HG03025 (cell line): ENCODE results near the gene TMED9.
A peak's percentile ranks its signal among the peaks of the same experiment; 100 is the strongest.

Experiments
- ATAC-seq: cut with Tn5 transposase; IDR thresholded peaks from one replicate; pipeline ENCODE4 v1.9.1; 2021; ENCODE audit warnings: mild to moderate bottlenecking, moderate library complexity; ENCODE audit not compliant: unreplicated experiment, low FRiP score

The TMED9 gene

GRCh38 chr5:177576169-177576568 is 15.8 kb upstream of the TMED9 start:
- no peak for ATAC-seq

- ATAC-seq, result no peak
Measured at GRCh38 chr5:177578316-177578715, 13.7 kb upstream of the TMED9 start.

DNA sequence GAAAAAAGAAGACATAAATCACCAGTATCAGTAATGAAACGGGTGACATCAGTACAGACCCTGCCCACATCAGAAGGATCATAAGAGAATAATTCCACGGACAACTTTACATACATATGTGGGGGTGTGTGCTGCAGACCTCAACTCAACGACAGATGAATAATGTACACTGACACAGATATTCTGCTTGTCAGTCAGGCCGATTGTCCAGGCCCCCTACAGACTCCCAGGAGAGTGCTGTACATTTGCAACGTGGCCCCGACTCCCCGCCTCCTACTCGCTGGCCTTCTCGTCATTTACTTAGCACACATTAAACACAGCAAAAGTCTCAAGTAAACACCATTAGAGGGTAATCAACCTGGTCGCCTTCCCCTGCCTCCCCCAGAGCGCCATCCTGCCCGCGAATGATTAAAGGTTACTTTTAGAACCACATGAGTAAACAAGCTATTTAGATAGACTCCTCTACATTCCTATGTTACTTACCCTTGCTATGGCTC is 3.5 kb upstream of the TMED9 start:
- no peak for ATAC-seq

GRCh38 chr5:177590406-177590805 is 1.6 kb upstream of the TMED9 start:
- ATAC-seq, result no peak

- ATAC-seq, result no peak
Measured at GRCh38 chr5:177591690-177592009, 353 bp upstream of the TMED9 start.

- ATAC-seq, result no peak
Measured at GRCh38 chr5:177592905-177593304, 902 bp downstream of the TMED9 start.

- no peak for ATAC-seq
Measured at GRCh38 chr5:177593511-177593910, 1.5 kb downstream of the TMED9 start.

GRCh38 chr5:177594071-177594470 is 2.1 kb downstream of the TMED9 start:
- no peak for ATAC-seq

DNA sequence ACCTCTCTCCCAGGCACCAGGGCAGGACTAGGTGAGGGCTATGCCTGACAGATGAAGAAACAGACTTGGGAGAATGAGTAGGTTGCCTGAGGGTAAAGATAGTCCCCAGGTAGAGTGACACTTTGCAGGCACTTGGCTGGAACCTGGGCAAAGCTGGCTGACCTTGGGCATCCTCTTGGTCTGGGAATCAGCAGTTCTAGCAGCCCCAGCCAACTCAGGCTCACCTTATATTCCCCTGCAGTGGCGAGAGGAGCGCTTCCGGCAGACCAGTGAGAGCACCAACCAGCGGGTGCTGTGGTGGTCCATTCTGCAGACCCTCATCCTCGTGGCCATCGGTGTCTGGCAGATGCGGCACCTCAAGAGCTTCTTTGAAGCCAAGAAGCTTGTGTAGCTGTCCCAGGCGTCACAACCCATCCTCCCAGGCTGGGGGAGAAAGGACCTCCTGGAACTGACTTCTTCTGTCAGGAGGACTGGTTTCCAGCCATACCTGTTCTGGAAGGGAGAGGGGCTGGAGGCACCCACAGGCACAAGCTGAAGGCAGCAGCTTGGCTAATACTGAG is 3.1 kb downstream of the TMED9 start:
- ATAC-seq, result no peak

GRCh38 chr5:177595991-177596774 is 4.2 kb downstream of the TMED9 start:
- no peak for ATAC-seq

- no peak for ATAC-seq
Measured at GRCh38 chr5:177596775-177597238, 4.8 kb downstream of the TMED9 start.

DNA sequence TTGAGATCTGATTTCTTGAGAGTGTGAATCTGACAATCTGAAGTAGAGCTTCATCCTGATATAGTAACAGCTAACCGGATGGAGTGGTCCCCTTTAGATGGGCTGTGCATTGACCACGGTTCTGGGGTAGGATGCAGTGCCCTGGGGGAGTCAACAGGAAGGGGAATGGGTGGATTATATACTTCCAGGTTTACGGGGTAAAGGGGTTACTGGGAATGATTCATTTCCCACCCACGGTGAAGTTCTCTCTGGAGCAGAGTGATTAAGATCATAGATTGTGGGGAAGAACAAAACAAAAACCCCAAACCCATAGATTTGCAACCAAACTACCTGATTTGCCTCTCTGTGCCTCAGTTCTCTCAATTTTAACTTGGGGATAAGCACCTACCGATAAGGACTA is 6.5 kb downstream of the TMED9 start:
- no peak for ATAC-seq

- peak; percentile 91 for ATAC-seq
Measured at GRCh38 chr5:177599731-177600507, 7.9 kb downstream of the TMED9 start, which contains the start of gene B4GALT7. B4GALT7 (plus strand) TSS chr5:177600132; CDS start chr5:177600211, 79 bp downstream.

DNA sequence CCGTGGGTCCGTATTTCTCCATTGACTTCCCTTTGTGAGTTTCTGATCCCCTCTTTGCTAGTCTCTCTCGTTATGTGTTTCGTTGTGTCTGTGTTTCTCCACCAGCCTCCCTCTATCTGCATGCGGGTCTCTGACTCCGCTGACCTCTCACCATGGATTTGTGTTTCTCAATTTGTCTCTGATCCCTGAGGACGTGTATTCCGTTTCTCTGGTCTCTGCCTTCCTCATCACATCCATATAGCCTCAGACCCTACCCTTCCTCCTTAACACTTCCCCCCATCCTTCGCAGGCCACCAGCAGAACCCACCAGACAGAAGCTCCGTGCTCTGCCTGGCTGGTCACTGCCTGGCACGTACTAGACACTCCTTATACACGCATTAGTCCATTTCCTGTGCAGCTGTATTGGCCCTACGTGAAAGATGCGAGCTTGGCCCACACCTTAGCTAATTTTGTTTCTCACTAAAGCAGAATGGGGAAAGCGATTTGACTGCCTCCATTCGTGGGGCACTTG is 8.6 kb downstream of the TMED9 start:
- ATAC-seq, result no peak

GRCh38 chr5:177601126-177601525 is 9.1 kb downstream of the TMED9 start:
- ATAC-seq, result no peak

DNA sequence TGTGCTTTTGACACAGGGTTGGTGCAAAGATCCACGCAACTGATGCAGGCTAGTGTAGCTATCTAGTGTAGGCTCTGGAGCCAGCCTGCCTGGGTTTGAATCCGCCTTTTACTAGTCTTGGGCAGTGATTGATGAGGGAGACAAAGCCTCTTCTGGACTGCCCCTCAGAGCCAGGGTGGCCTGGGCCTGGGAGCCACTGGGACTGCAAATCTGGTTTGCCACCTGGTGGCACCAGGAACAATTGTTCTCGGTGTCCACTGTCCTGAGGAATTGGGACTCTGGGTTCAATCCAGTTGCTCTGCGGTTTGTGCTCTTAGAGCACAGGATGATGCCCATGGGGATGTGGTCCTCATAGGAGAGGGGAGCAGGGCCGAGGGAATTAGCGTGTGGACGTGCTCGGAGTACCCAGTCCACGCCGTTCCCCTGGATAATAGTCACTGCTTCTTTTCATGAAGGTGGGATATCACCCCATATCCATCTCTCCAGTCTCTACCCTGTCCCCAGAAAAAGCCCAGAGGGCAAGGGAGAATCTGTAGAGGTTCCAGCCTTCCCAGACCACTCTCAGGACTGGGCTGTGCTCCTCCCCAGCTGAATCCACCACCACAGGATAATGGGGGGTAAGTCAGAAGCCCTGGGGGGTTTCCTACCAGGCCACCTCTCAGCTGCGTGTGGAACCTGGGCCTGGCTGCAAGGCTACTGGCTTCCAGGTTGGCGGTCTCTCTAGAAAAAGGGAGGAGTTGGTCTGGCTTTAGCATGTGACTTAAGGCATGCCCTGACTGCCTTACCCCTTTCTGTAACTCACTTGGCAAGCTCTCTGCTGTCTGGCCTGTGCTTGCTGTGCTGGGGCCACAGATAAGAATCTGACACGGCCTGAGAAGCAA is 9.8 kb downstream of the TMED9 start:
- ATAC-seq, result no peak

- ATAC-seq, result no peak
Measured at GRCh38 chr5:177602458-177602830, 10.4 kb downstream of the TMED9 start.

DNA sequence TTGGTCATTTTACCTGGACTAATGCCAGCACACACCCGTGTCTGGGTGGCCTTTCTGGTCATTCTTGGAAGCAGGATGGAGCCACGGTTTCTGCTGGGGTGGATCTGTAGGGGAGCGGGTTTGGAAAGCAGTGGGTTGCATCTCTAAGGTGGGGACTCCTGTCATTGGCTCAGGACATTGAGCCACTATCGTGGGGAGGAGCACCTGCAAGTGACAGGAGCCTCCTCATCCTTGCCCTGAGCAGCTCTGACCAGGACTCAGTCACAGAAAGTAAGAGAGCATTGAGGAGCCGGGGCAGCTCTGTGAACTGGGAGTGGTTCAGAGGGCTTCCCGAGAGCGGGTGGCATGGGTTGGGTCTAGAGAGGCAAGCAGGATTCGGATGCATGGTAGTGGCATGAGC is 11.6 kb downstream of the TMED9 start:
- no peak for ATAC-seq

GRCh38 chr5:177604116-177604521 is 12.1 kb downstream of the TMED9 start:
- ATAC-seq, result no peak

- ATAC-seq, result no peak
Measured at GRCh38 chr5:177604656-177605055, 12.7 kb downstream of the TMED9 start.
